KMS-11 (cell line): ENCODE data around the gene GLYR1.

ENCODE experiments used
- H2AFZ ChIP-seq: fragments of 200-600 bp; sonication (generic); 2 replicates; pipeline ENCODE4 v1.6.1; 2016; ENCODE audit warnings: antibody characterized with exemption, mixed run types, low read depth
- H3K27ac ChIP-seq: fragments of 200-600 bp; sonication (generic); 2 replicates; pipeline ENCODE4 v1.6.1; 2016; ENCODE audit warnings: mild to moderate bottlenecking, mixed run types
- H3K27me3 ChIP-seq: fragments of 200-600 bp; sonication (generic); 2 replicates; pipeline ENCODE4 v1.6.1; 2017; ENCODE audit warnings: mild to moderate bottlenecking, low read depth, mixed run types, moderate library complexity; ENCODE audit not compliant: insufficient read depth
- H3K36me3 ChIP-seq: fragments of 200-600 bp; sonication (generic); 2 replicates; pipeline ENCODE4 v1.6.1; 2017; ENCODE audit warnings: mild to moderate bottlenecking, mixed run types; ENCODE audit not compliant: insufficient read depth
- H3K4me1 ChIP-seq: fragments of 200-600 bp; sonication (generic); 2 replicates; pipeline ENCODE4 v1.6.1; 2016; ENCODE audit warnings: mild to moderate bottlenecking, low read depth, mixed run types; ENCODE audit not compliant: poor library complexity, severe bottlenecking
- H3K4me2 ChIP-seq: fragments of 200-600 bp; sonication (generic); 2 replicates; pipeline ENCODE4 v1.7.0; 2016; ENCODE audit warnings: mild to moderate bottlenecking, mixed run types
- H3K4me3 ChIP-seq: fragments of 200-600 bp; sonication (generic); IDR thresholded peaks from 2 replicates; pipeline ENCODE4 v1.6.1; 2017; ENCODE audit warnings: low read depth, low read length, mixed read lengths; ENCODE audit not compliant: insufficient read depth
- H3K79me2 ChIP-seq: fragments of 200-600 bp; sonication (generic); 2 replicates; pipeline ENCODE4 v1.6.1; 2016; ENCODE audit warnings: low read depth, mixed run types; ENCODE audit not compliant: insufficient read depth
- H3K9ac ChIP-seq: fragments of 200-600 bp; sonication (generic); 2 replicates; pipeline ENCODE4 v1.6.1; 2016; ENCODE audit warnings: mild to moderate bottlenecking, mixed run types
- H4K20me1 ChIP-seq: fragments of 200-600 bp; sonication (generic); 2 replicates; pipeline ENCODE4 v1.6.1; 2016; ENCODE audit warnings: mild to moderate bottlenecking, mixed run types; ENCODE audit not compliant: insufficient read depth
- CTCF ChIP-seq: fragments of 200-600 bp; sonication (generic); conservative IDR thresholded peaks from 2 replicates; pipeline ENCODE4 v1.6.1; 2017; ENCODE audit warnings: low read depth, mild to moderate bottlenecking, antibody characterized with exemption, low read length, moderate library complexity, mixed read lengths

GLYR1 gene

DNA sequence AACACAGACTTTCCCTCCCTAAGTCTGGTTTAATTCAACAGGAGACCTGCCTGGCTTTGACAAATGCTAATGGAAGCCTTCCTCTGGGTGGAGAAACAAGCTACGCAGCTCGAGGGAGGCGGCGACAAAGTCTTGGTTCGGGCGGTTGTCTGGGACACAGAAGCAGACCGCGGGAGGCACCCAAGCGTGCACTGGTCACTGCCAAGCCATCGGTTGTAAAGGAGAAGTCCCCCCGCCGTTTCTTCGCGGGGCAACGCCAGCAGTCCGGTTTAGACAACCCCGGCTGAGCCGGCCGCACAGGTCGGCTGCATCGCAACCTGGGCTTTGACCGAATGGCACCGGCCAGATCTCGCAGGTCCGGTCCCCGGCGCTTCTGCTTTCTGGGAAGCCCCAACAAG, 586 bp downstream of the GLYR1 start:
- peak overlapping the region; percentile 69 for H2AFZ ChIP-seq
- H3K27ac ChIP-seq, result peak overlapping the region; percentile 77
- H3K4me2 ChIP-seq, result peak overlapping the region; percentile 77
- H4K20me1 ChIP-seq, result peaks cover 7% of the 10 kb centered on the region
- H3K4me1 ChIP-seq, result peaks cover 41% of the 10 kb centered on the region
- TF ChIP-seq CTCF, result no peak
- H3K79me2 ChIP-seq, result peaks cover 75% of the 10 kb centered on the region
- no peaks in the 10 kb centered on the region for H3K27me3 ChIP-seq
- peak overlapping the region; percentile 90 for H3K9ac ChIP-seq
- H3K4me3 ChIP-seq, result no peak overlapping the region
- H3K36me3 ChIP-seq, result peaks cover 15% of the 10 kb centered on the region; the same call in 1 of the 2 replicates

GRCh38 chr16:4840984-4841383, 6.1 kb downstream of the GLYR1 start:
- H4K20me1 ChIP-seq, result no peaks in the 10 kb centered on the region
- no peak overlapping the region for H3K4me3 ChIP-seq
- peaks cover 15% of the 10 kb centered on the region; the same call in 1 of the 2 replicates for H3K36me3 ChIP-seq
- H3K79me2 ChIP-seq, result peaks cover 35% of the 10 kb centered on the region
- H3K27me3 ChIP-seq, result no peaks in the 10 kb centered on the region
- no peak for TF ChIP-seq CTCF
- no peak overlapping the region for H3K9ac ChIP-seq
- H3K4me2 ChIP-seq, result no peak overlapping the region
- no peak overlapping the region for H2AFZ ChIP-seq
- peaks cover 48% of the 10 kb centered on the region for H3K4me1 ChIP-seq
- no peak overlapping the region for H3K27ac ChIP-seq

- H3K9ac ChIP-seq, result no peak overlapping the region
- TF ChIP-seq CTCF, result no peak
- H4K20me1 ChIP-seq, result no peaks in the 10 kb centered on the region
- H3K36me3 ChIP-seq, result peaks cover 14% of the 10 kb centered on the region; the same call in 1 of the 2 replicates
- H3K4me2 ChIP-seq, result no peak overlapping the region
- H3K4me1 ChIP-seq, result peaks cover 44% of the 10 kb centered on the region
- no peak overlapping the region for H3K27ac ChIP-seq
- no peak overlapping the region for H3K4me3 ChIP-seq
- H3K79me2 ChIP-seq, result peaks cover 24% of the 10 kb centered on the region
- H2AFZ ChIP-seq, result no peak overlapping the region
- no peaks in the 10 kb centered on the region for H3K27me3 ChIP-seq
These were observed 7.1 kb downstream of the GLYR1 start for GRCh38 chr16:4839942-4840341.

DNA sequence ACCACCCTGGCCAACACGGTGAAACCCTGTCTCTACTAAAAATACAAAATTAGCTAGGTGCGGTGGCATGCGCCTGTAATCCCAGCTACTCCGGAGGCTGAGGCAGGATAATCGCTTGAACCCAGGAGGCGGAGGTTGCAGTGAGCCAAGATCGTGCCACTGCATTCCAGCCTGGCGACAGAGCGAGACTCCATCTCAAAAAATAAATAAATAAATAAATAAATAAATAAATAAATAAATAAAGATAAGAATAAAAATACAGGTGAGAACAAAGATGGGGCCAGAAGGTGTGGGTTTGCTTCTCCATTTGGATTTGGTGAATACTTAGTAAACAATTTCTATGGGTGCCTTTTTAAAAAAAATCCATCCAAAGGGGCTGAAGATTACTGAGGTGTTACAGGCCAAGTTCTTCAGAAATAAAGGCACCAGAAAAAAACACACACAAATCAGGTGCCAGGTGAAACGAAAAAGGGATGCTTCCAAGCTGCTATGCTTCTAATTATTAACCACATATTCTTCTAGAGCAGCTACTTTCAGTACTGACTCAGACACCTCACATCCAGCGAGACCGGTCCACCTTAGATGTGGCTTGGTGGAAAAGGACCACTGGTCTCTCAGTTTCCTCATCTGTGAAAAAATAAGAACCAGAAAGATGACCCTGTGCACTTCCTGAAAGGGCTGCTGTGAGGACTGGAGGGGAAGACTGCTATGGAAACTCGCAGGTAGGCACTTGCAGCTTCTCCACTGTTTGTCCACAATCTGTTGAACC, 9.2 kb downstream of the GLYR1 start:
- no peak overlapping the region for H2AFZ ChIP-seq
- no peak overlapping the region for H3K4me3 ChIP-seq
- TF ChIP-seq CTCF, result no peak
- H3K9ac ChIP-seq, result no peak overlapping the region
- H3K79me2 ChIP-seq, result peaks cover 7% of the 10 kb centered on the region
- H4K20me1 ChIP-seq, result no peaks in the 10 kb centered on the region
- peak overlapping the region; percentile 7; the same call in 1 of the 2 replicates for H3K4me2 ChIP-seq
- peaks cover 63% of the 10 kb centered on the region for H3K4me1 ChIP-seq
- peak overlapping the region; percentile 18; the same call in 1 of the 2 replicates for H3K27ac ChIP-seq
- peaks cover 10% of the 10 kb centered on the region; the same call in 1 of the 2 replicates for H3K36me3 ChIP-seq
- no peaks in the 10 kb centered on the region for H3K27me3 ChIP-seq
